Gastrocnemius medialis (tissue), 4 donors: ENCODE data around the gene NKX1-2. TPM values are rescaled to one million over a fixed set of nuclear protein-coding genes. Genes with fewer than 3 reads are reported as not detected.
"Not testable (repeated sequence)": the region's sequence is repeated elsewhere in the genome, so short reads cannot be mapped to it uniquely, and the experiment has no call there.

Experiments
- ATAC-seq, 2 donors: fragments of 150-250 bp; one replicate each; pipeline ENCODE4 v1.9.1; 2016
- DNase-seq, 2 donors: peaks; one replicate each; pipeline ENCODE4 v3.0.0-alpha.2; 2019
- H3K27ac ChIP-seq, 4 donors: fragments of 200-600 bp; sonication (generic); 1 replicate in 1 of 4; 2 replicates in 3 of 4; pipeline ENCODE4 v1.5.1; 2016 to 2018; ENCODE audit warnings: mild to moderate bottlenecking in 2 of 4, moderate library complexity in 1 of 4
- H3K27me3 ChIP-seq, 3 donors: fragments of 200-600 bp; sonication (generic) in 2 of 3; 1 replicate in 1 of 3; 2 replicates in 2 of 3; pipeline versions ENCODE4 v1.5.1 to v1.6.0; 2016 to 2019; ENCODE audit warnings: mild to moderate bottlenecking in 1 of 3, moderate library complexity in 1 of 3
- H3K36me3 ChIP-seq, 2 donors: fragments of 200-600 bp; sonication (generic) in 1 of 2; one replicate each; pipeline ENCODE4 v1.5.1; 2017 to 2018
- H3K4me1 ChIP-seq, 2 donors: fragments of 200-600 bp; sonication (generic) in 1 of 2; one replicate each; pipeline ENCODE4 v1.5.1; 2016 to 2017; ENCODE audit warnings: mild to moderate bottlenecking in 2 of 2
- H3K4me3 ChIP-seq, 4 donors: fragments of 200-600 bp; sonication (generic) in 3 of 4; 1 replicate in 1 of 4; 2 replicates in 3 of 4; pipeline ENCODE4 v1.5.1; 2016 to 2019; ENCODE audit warnings: mild to moderate bottlenecking in 2 of 4
- H3K9me3 ChIP-seq, 3 donors: fragments of 200-600 bp; sonication (generic) in 2 of 3; 1 replicate in 1 of 3; 2 replicates in 2 of 3; pipeline ENCODE4 v1.5.1; 2016 to 2019
- POLR2A ChIP-seq, 2 donors: fragments of 450-650 bp; IDR thresholded peaks; one replicate each; pipeline ENCODE4 v1.6.1; 2017; ENCODE audit warnings: antibody characterized with exemption in 2 of 2, mild to moderate bottlenecking in 2 of 2, moderate library complexity in 2 of 2
- in situ Hi-C, 4 donors: fragments of 200-750 bp; cut with MboI; loops; one replicate each; pipeline versions ENCODE4 v1.15.0 to v1.8.0; 2017; ENCODE audit warnings: low sequenced_read_pairs in 4 of 4
- intact Hi-C: fragments of 100-400 bp; cut with DNase I; formaldehyde crosslinking; loops from one replicate; pipeline ENCODE4 v1.15.1; 2023; ENCODE audit warnings: low total_unique reads
- total RNA-seq, 4 donors: library from RNA; depleted of rRNA; stranded (reverse); fragments of >200 nt; gene quantifications; one replicate each; pipeline versions ENCODE4 v1.1.0 to v1.2.3, GENCODE V29; 2016
- TF ChIP-seq, protein P1 (sequence below), 5 experiments: fragments of 450-650 bp in 3 of 5; fragments of 200-600 bp in 2 of 5; sonication (generic) in 2 of 5; IDR thresholded peaks in 4 of 5; conservative IDR thresholded peaks in 1 of 5; 1 replicate in 4 of 5; 2 replicates in 1 of 5; pipeline ENCODE4 v1.5.1; 2016 to 2019; ENCODE audit warnings: antibody characterized with exemption in 5 of 5, mild to moderate bottlenecking in 3 of 5, moderate library complexity in 3 of 5

The NKX1-2 gene
- total RNA-seq, 4 donors from 2014 or later, result not detected

DNA sequence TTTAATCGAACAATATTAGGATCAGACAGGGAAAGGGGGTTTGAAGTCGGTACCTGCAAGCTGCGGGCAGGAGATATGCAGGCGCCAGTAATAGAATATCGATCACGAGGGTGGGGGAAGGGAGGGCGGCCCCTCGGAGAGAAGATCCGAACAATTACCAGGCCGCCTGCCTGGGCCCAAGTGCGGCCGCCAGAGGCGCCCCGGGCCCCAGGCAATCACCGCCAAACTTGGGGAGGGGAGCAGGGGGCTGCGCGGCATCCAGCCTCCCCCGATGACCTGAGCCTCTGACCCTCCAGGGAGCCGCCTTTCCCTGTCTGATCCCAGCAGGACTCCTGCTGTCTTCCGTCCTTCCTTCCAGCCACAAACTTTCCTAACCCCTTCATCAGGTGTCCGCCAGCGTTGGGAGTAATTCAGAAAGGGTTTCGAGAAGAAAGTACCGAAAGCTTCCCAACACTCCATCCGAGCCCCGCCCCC lies 1.1 kb downstream of the NKX1-2 start:
- DNase-seq (no peak), ATAC-seq (no peak)
- Histone ChIP-seq H3K4me1 (peaks cover 3 to 8% of the 10 kb centered on the region in 2 donors), H3K27ac (no peak overlapping the region), H3K36me3 (no peaks in the 10 kb centered on the region), H3K27me3 (peaks cover 76 to 90% (median 88%) of the 10 kb centered on the region in 3 donors), H3K9me3 (no peaks in the 10 kb centered on the region), H3K4me3 (peak overlapping the region in 2 of 4 donors; percentile 3 to 36)
- TF ChIP-seq, protein P1, sequence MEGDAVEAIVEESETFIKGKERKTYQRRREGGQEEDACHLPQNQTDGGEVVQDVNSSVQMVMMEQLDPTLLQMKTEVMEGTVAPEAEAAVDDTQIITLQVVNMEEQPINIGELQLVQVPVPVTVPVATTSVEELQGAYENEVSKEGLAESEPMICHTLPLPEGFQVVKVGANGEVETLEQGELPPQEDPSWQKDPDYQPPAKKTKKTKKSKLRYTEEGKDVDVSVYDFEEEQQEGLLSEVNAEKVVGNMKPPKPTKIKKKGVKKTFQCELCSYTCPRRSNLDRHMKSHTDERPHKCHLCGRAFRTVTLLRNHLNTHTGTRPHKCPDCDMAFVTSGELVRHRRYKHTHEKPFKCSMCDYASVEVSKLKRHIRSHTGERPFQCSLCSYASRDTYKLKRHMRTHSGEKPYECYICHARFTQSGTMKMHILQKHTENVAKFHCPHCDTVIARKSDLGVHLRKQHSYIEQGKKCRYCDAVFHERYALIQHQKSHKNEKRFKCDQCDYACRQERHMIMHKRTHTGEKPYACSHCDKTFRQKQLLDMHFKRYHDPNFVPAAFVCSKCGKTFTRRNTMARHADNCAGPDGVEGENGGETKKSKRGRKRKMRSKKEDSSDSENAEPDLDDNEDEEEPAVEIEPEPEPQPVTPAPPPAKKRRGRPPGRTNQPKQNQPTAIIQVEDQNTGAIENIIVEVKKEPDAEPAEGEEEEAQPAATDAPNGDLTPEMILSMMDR (IDR thresholded peaks at IDR 0.05 in 4 of 5, conservative IDR thresholded peaks at IDR 0.05 in 1 of 5), result no peak
- intact Hi-C loops, result no loop called here
- in situ Hi-C loops, result no loop called here

DNA sequence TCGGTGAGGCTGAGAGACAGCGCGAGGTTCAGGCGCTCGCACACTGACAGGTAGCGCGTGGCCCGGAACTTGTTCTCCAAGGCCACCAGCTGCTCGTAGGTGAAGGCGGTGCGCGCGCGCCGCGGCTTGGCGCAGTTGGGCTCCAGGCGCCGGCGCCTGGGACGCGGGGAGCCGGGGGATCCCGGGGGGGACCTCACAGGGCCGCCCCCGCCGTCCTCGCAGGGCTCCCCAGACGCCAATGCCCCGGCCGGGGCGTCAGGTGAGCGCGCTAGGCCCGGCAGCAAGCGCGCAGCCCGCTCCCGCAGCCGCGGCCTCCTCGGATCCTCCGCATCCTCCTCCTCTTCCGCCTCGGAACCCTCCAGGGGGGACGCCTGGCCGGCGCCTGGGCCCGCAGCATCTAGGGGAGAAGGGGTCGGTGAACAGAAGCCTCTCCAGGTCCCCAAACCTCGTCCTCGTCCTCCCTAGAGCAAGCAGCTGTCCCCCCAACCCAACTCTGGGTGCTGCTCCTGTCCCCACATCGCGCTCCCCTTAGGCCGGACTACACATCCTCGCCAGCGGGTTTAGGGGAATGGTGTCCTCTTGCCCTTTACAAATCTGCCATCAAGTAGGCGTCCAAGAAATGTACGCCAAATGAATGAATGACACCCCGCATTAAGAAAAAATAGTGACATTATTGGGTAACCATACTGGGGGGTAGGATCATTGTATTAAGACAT lies 1.9 kb downstream of the NKX1-2 start:
- peaks cover 74 to 92% (median 84%) of the 10 kb centered on the region in 3 donors for H3K27me3 ChIP-seq
- no peak overlapping the region for H3K27ac ChIP-seq
- no peak for ATAC-seq
- TF ChIP-seq, protein P1 (IDR thresholded peaks at IDR 0.05 in 4 of 5, conservative IDR thresholded peaks at IDR 0.05 in 1 of 5), result no peak
- TF ChIP-seq POLR2A (IDR thresholded peaks at IDR 0.05), result no peak
- peaks cover 3 to 8% of the 10 kb centered on the region in 2 donors for H3K4me1 ChIP-seq
- in situ Hi-C loops (no loop called here), intact Hi-C loops (no loop called here)
- H3K4me3 ChIP-seq, result peak overlapping the region in 3 of 4 donors; percentile 15 to 39 (median 38)
- no peak for DNase-seq
- H3K9me3 ChIP-seq, result no peaks in the 10 kb centered on the region
- no peaks in the 10 kb centered on the region for H3K36me3 ChIP-seq

DNA sequence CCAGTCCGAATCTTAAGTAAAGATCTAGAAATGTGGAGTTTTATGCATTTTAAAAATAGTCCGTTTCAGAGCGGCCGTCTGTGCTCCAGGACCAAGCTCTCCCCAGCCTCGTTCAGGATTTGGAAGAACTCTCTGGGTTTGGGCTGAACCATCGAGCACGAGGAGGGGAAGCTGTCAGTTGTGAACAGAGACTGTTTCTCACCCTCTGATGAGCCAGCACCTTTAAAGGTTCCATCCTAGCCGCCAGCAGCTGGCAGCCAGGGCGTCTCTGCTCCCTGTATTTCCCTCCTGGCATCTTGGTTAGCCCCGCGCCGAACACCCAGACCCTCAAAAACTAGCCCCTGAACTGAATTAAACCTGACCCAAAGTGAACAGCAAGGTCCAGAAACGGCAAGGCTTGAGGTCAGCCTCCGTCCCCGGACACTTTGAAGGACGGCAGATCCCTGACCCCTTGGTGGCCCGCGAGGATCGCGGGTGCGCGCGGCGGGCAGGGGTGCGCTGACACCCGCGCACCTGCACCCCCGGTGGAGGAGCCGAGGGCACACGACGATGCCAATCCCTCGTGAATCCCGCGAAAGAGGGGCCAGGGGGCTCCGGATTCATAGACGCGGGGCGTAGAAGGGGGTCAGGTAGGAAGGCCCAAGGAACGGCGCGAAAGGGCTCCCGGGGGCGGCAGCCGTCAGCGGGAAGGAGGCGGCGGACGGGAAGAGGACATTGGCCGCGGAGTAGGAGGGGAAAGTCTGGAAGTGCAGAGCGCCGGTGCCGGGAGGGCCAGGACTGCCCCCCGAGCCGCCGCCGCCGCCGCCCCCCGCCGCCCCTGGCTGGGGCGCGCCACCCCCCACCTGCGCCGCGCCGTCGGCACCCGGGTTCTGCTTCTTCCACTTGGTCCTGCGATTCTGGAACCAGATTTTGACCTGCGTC lies 2.7 kb downstream of the NKX1-2 start:
- intact Hi-C loops, result no loop called here
- in situ Hi-C loops, result no loop called here
- Histone ChIP-seq H3K9me3 (no peaks in the 10 kb centered on the region), H3K27ac (no peak overlapping the region), H3K27me3 (peaks cover 68 to 84% (median 81%) of the 10 kb centered on the region in 3 donors), H3K4me1 (peaks cover 3 to 8% of the 10 kb centered on the region in 2 donors), H3K36me3 (no peaks in the 10 kb centered on the region), H3K4me3 (peak overlapping the region in 3 of 4 donors; percentile 15 to 39 (median 38))
- DNase-seq (no peak), ATAC-seq (no peak)
- no peak for TF ChIP-seq POLR2A (IDR thresholded peaks at IDR 0.05)
- TF ChIP-seq, protein P1 (IDR thresholded peaks at IDR 0.05 in 4 of 5, conservative IDR thresholded peaks at IDR 0.05 in 1 of 5), result no peak

DNA sequence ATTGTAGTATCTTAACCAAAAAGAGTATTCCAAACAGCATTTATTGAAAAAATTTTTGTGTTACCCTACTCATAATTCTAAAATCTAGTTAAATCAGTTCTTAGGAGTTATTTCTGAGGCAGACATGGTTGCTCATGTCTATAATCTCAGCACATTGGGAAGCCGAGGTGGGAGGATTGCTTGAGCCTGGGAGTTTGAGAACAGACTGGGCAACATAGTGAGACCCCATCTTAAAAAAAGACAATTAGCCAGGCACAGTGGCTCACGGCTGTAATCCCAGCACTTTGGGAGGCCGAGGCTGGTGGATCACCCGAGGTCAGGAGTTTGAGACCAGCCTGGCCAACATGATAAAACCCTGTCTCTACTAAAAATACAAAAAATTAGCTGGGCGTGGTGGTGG lies 8.1 kb downstream of the NKX1-2 start:
- H3K4me1 ChIP-seq, H3K4me3 ChIP-seq, ATAC-seq, in situ Hi-C loops, H3K27ac ChIP-seq, intact Hi-C loops, DNase-seq, H3K9me3 ChIP-seq, H3K36me3 ChIP-seq: not testable (repeated sequence)
- peaks cover 18 to 34% (median 32%) of the 10 kb centered on the region in 3 donors for H3K27me3 ChIP-seq

DNA sequence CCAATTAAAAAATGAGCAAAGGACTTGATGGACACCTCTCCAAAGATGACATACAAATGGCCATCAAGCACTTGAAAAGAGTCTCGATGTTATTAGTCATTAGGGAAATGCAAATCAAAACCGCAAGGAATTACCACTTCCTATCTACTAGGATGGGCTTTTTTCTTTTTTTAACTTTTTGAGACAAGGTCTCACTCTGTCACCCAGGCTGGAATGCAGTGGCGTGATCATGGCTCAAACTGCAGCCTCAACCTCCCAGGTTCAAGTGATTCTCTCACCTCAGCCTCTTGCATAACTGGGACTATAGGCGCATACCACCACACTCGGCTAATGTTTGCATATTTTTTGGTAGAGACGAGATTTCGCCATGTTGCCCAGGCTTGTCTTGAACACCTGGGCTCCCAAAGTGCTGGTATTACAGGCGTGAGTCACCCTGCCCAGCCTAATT lies 13.6 kb downstream of the NKX1-2 start:
- H3K4me1 ChIP-seq, result no peaks in the 10 kb centered on the region
- no peak for TF ChIP-seq POLR2A (IDR thresholded peaks at IDR 0.05)
- TF ChIP-seq, protein P1 (IDR thresholded peaks at IDR 0.05 in 4 of 5, conservative IDR thresholded peaks at IDR 0.05 in 1 of 5), result no peak
- ATAC-seq (no peak), DNase-seq (no peak)
- no peak overlapping the region for H3K27ac ChIP-seq
- in situ Hi-C loops, result no loop called here
- H3K36me3 ChIP-seq, result no peaks in the 10 kb centered on the region
- no peaks in the 10 kb centered on the region for H3K9me3 ChIP-seq
- intact Hi-C loops, result no loop called here
- H3K27me3 ChIP-seq, result no peaks in the 10 kb centered on the region
- no peak overlapping the region for H3K4me3 ChIP-seq

DNA sequence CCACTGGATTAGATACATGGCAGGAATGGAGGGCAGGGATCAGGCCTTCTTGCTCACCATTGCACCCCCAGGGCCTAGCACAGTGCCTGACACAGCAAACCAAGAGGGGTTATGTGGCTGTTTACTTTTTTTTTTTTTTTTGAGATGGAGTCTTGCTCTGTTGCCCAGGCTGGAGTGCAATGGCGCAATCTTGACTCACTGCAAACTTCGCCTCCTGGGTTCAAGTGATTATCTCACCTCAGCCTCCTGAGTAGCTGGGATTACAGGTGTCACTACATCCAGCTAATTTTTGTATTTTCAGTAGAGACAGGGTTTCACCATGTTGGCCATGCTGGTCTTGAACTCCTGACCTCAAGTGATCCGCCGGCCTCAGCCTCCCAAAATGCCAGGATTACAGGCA lies 14.2 kb downstream of the NKX1-2 start:
- not testable (repeated sequence) for H3K36me3 ChIP-seq, ATAC-seq, H3K27me3 ChIP-seq

More for the DNA sequence above, 14.2 kb downstream of the NKX1-2 start:
- H3K27ac ChIP-seq, intact Hi-C loops, H3K9me3 ChIP-seq, in situ Hi-C loops, H3K4me1 ChIP-seq, H3K4me3 ChIP-seq, DNase-seq: not testable (repeated sequence)
